ENCODE results near the gene PTPRN2. TPM values are rescaled to one million over a fixed set of nuclear protein-coding genes. Genes with fewer than 3 reads are reported as not detected.

PTPRN2 gene
- total and polyA plus RNA-seq, 9 of the 15 experiments (the other 6 are each of a cell fraction or from before 2014, with no cell fraction given), result not detected

DNA sequence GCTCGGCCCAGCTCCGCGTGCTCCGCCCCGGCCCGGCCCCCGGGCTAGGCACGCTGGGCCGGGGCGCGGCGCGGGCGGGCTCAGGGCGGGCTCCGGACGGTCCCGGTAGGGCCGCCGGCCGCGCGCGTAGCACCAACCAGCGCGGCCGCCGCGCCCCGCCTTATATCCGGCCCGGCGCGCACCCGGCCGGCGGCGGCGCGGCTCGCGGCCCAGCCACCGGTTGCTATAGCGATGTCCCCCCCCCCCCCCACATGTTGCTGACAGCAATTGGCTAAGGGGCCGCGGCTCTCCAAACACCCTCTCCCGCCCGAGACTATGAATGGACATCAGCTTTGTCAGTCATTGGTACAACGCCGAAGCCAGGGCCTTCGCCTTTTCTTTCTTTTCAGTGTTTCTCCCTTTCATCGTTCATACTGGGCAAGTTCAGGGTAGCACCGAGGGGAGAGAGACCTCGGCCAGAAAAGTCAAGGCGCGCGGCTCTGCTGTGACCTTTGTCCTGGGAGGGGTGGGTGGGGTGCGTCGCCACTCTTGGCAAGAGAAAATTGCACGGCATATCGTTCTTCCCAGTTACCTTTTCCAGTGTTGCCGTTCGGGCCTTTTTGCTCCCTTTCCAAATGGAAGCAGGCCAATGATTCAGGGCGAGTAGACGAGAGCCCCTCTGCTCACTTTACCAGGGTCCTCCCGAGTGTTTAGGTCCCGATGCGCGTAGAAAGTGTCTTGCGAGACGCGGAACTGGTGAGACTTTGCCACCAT, 896.6 kb downstream of the PTPRN2 start:
- WGBS (ENCODE audit: insufficient coverage, low coverage, missing lambda C conversion rate), result 26% methylated on average over 33 of the region's 72 CpGs
- ATAC-seq (no peak), DNase-seq (ENCODE audit: extremely low read depth in 1 of 4, low spot score in 3 of 4) (no peak), FAIRE-seq (no peak)
- POLR2A ChIA-PET, result interaction anchor here (0.6 kb wide), 1 partner anchor 373 kb away, joined by 3 read pairs; no protein-coding TSS in a partner anchor
- Histone ChIP-seq H3K9me1 (ENCODE audit: control insufficient read depth, insufficient read depth, low read length) (no peaks in the 10 kb centered on the region), H3K9ac (ENCODE audit: insufficient read depth in 1 of 2, low read depth in 2 of 2, low read length in 2 of 2) (no peak overlapping the region), H3K27ac (ENCODE audit: extremely low read depth, low read depth, low read length) (no peak overlapping the region), H3K27me3 (ENCODE audit: control insufficient read depth in 2 of 2, insufficient read depth in 2 of 2, low read length in 2 of 2) (peaks cover 21 to 64% of the 10 kb centered on the region in 2 experiments), H4K20me1 (replicated peaks; ENCODE audit: control insufficient read depth, insufficient read depth, low read length) (peaks cover 5% of the 10 kb centered on the region; the same call in 1 of the 2 replicates), H3K36me3 (ENCODE audit: control insufficient read depth, insufficient read depth, low read length) (no peaks in the 10 kb centered on the region), H2AFZ (ENCODE audit: low read depth, low read length) (no peak overlapping the region), H3K4me1 (replicated peaks in 1 of 2; ENCODE audit: control insufficient read depth in 2 of 2, insufficient read depth in 2 of 2, low read length in 2 of 2) (peaks cover 0 to 15% of the 10 kb centered on the region in 2 experiments; a peak in 1 of 5 replicates), H3K4me3 (no peak overlapping the region), H3K79me2 (ENCODE audit: control insufficient read depth, insufficient read depth, low read length) (no peaks in the 10 kb centered on the region), H3K9me3 (replicated peaks; ENCODE audit: control insufficient read depth, insufficient read depth, low read depth, low read length) (no peaks in the 10 kb centered on the region), H3K4me2 (ENCODE audit: insufficient read depth, low read length) (no peak overlapping the region)
- intact Hi-C loops (cut with micrococcal nuclease) (no loop called here), in situ Hi-C loops (cut with MboI) (no loop called here)
- CTCF ChIA-PET (ENCODE audit: low intra/inter-chr PET ratio), result no interaction called here
- BruUV-seq (replicated peaks), result no TSS peak
- TF ChIP-seq XRCC4 (IDR thresholded peaks at IDR 0.05; ENCODE audit: extremely low read depth, insufficient read depth, insufficient read length), result no peak
- no peak for TF ChIP-seq CHAMP1 (IDR thresholded peaks at IDR 0.05)
- TF ChIP-seq BRD9 (IDR thresholded peaks at IDR 0.05; ENCODE audit: low read depth, partially characterized antibody), result no peak
- TF ChIP-seq NFIX (CRISPR knock-in tag; IDR thresholded peaks at IDR 0.05; ENCODE audit: low read depth), result no peak
- no peak for TF ChIP-seq RBM22 (IDR thresholded peaks at IDR 0.05; ENCODE audit: low read depth, low read length, poor library complexity, severe bottlenecking)
- TF ChIP-seq PBX2 (CRISPR knock-in tag; IDR thresholded peaks at IDR 0.05; ENCODE audit: low read depth), result no peak
- no peak for TF ChIP-seq PBX2 (tag; conservative IDR thresholded peaks at IDR 0.05; ENCODE audit: low read depth)
- no peak for TF ChIP-seq TRIM28 (IDR thresholded peaks at IDR 0.05)
- no peak for TF ChIP-seq PHF8 (IDR thresholded peaks at IDR 0.05; ENCODE audit: borderline replicate concordance, low read length)
- no peak for TF ChIP-seq ZNF77 (CRISPR knock-in tag; IDR thresholded peaks at IDR 0.05)
- TF ChIP-seq KDM4B (IDR thresholded peaks at IDR 0.05; ENCODE audit: borderline replicate concordance in 2 of 2, low read depth in 1 of 2), result no peak
- TF ChIP-seq, protein P1, sequence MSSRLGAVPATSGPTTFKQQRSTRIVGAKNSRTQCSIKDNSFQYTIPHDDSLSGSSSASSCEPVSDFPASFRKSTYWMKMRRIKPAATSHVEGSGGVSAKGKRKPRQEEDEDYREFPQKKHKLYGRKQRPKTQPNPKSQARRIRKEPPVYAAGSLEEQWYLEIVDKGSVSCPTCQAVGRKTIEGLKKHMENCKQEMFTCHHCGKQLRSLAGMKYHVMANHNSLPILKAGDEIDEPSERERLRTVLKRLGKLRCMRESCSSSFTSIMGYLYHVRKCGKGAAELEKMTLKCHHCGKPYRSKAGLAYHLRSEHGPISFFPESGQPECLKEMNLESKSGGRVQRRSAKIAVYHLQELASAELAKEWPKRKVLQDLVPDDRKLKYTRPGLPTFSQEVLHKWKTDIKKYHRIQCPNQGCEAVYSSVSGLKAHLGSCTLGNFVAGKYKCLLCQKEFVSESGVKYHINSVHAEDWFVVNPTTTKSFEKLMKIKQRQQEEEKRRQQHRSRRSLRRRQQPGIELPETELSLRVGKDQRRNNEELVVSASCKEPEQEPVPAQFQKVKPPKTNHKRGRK (tag; IDR thresholded peaks at IDR 0.05), result no peak
- TF ChIP-seq FOXK2 (conservative IDR thresholded peaks at IDR 0.05 in 1 of 2, IDR thresholded peaks at IDR 0.05 in 1 of 2; ENCODE audit: low read depth in 2 of 2), result no peak
- TF ChIP-seq, protein P2, sequence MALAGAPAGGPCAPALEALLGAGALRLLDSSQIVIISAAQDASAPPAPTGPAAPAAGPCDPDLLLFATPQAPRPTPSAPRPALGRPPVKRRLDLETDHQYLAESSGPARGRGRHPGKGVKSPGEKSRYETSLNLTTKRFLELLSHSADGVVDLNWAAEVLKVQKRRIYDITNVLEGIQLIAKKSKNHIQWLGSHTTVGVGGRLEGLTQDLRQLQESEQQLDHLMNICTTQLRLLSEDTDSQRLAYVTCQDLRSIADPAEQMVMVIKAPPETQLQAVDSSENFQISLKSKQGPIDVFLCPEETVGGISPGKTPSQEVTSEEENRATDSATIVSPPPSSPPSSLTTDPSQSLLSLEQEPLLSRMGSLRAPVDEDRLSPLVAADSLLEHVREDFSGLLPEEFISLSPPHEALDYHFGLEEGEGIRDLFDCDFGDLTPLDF (CRISPR knock-in tag; IDR thresholded peaks at IDR 0.05), result no peak
